Uterus (tissue), 2 donors: ENCODE results near the gene VMP1.

Experiments
- POLR2A ChIP-seq, 2 donors: fragments of 450-650 bp; IDR thresholded peaks; one replicate each; pipeline ENCODE4 v1.6.1; 2016; ENCODE audit warnings: antibody characterized with exemption in 2 of 2, mild to moderate bottlenecking in 1 of 2, moderate library complexity in 1 of 2
- TF ChIP-seq, protein P1 (sequence below), 4 experiments: fragments of 200-600 bp in 2 of 4; fragments of 450-650 bp in 2 of 4; sonication (generic) in 2 of 4; IDR thresholded peaks; one replicate each; pipeline ENCODE4 v1.5.1; 2016 to 2019; ENCODE audit warnings: antibody characterized with exemption in 4 of 4, mild to moderate bottlenecking in 2 of 4, moderate library complexity in 1 of 4

DNA sequence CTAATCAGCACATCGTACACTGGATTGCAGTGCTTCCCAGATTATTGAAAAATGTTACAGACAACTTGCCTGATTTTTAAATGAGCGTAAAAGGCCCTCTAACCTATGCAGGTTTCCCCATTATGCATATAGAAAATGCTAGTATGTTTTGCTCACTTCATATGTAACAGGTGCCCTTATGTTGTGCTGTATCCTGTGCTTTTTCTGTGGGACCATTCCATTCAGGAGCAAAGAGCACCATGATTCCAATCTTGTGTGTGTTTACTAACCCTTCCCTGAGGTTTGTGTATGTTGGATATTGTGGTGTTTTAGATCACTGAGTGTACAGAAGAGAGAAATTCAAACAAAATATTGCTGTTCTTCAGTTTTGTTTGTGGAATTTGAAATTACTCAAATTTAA is 13.1 kb upstream of the VMP1 start:
- no peak for TF ChIP-seq POLR2A (IDR thresholded peaks at IDR 0.05)
- TF ChIP-seq, protein P1, sequence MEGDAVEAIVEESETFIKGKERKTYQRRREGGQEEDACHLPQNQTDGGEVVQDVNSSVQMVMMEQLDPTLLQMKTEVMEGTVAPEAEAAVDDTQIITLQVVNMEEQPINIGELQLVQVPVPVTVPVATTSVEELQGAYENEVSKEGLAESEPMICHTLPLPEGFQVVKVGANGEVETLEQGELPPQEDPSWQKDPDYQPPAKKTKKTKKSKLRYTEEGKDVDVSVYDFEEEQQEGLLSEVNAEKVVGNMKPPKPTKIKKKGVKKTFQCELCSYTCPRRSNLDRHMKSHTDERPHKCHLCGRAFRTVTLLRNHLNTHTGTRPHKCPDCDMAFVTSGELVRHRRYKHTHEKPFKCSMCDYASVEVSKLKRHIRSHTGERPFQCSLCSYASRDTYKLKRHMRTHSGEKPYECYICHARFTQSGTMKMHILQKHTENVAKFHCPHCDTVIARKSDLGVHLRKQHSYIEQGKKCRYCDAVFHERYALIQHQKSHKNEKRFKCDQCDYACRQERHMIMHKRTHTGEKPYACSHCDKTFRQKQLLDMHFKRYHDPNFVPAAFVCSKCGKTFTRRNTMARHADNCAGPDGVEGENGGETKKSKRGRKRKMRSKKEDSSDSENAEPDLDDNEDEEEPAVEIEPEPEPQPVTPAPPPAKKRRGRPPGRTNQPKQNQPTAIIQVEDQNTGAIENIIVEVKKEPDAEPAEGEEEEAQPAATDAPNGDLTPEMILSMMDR (IDR thresholded peaks at IDR 0.05) = no peak
